ENCODE data around the gene C1QTNF12. TPM values are rescaled to one million over a fixed set of nuclear protein-coding genes. Genes with fewer than 3 reads are reported as not detected.
A peak's percentile ranks its signal among the peaks of the same experiment; 100 is the strongest.

Gene C1QTNF12
- total and polyA plus RNA-seq, 5 donors from 2014 or later, result 0.39 to 6.2 TPM; not detected in 3

GRCh38 chr1:1230656-1231399 lies 15.7 kb downstream of the C1QTNF12 start:
- Histone ChIP-seq H3K27ac (ENCODE audit: insufficient read depth, low read length, poor library complexity, severe bottlenecking) (peak overlapping the region; percentile 93), H3K36me3 (ENCODE audit: control insufficient read depth, insufficient read depth, low read length) (peaks cover 25% of the 10 kb centered on the region), H3K4me3 (ENCODE audit: low read depth, low read length) (peak overlapping the region; percentile 94), H3K4me1 (ENCODE audit: control insufficient read depth, insufficient read depth, low read length, poor library complexity, severe bottlenecking) (peaks cover 29% of the 10 kb centered on the region), H3K27me3 (ENCODE audit: control insufficient read depth, insufficient read depth, low read length) (no peaks in the 10 kb centered on the region), H3K9me3 (ENCODE audit: control insufficient read depth in 2 of 2, low read length in 2 of 2) (no peaks in the 10 kb centered on the region)
- Mint-ChIP-seq H3K9me3 (no peaks in the 10 kb centered on the region), H3K4me3 (peak overlapping the region; percentile 95 to 100 (median 96)), H3K27me3 (no peaks in the 10 kb centered on the region), H3K4me1 (peaks cover 0 to 54% (median 15%) of the 10 kb centered on the region in 4 donors), H3K36me3 (peaks cover 5% of the 10 kb centered on the region), H3K27ac (peak overlapping the region; percentile 80 to 96 (median 94))
- ATAC-seq (ENCODE audit: low read depth in 2 of 2), result no peak
- no peak for DNase-seq

- no peaks in the 10 kb centered on the region for H3K9me3 ChIP-seq (ENCODE audit: control insufficient read depth in 2 of 2, low read length in 2 of 2)
- H3K4me1 ChIP-seq (ENCODE audit: control insufficient read depth, insufficient read depth, low read length, poor library complexity, severe bottlenecking), result peaks cover 29% of the 10 kb centered on the region
- Mint-ChIP-seq H3K27me3 (no peaks in the 10 kb centered on the region), H3K27ac (peak overlapping the region in 2 of 3 donors; percentile 84 to 96), H3K9me3 (peaks cover 0 to 2% (median 0%) of the 10 kb centered on the region in 7 donors), H3K4me3 (peak overlapping the region; percentile 62 to 87 (median 78)), H3K36me3 (peaks cover 10% of the 10 kb centered on the region), H3K4me1 (peaks cover 0 to 54% (median 17%) of the 10 kb centered on the region in 4 donors)
- ATAC-seq (ENCODE audit: low read depth in 2 of 2) (no peak), DNase-seq (no peak)
- H3K27ac ChIP-seq (ENCODE audit: insufficient read depth, low read length, poor library complexity, severe bottlenecking), result no peak overlapping the region
- peaks cover 32% of the 10 kb centered on the region for H3K36me3 ChIP-seq (ENCODE audit: control insufficient read depth, insufficient read depth, low read length)
- no peaks in the 10 kb centered on the region for H3K27me3 ChIP-seq (ENCODE audit: control insufficient read depth, insufficient read depth, low read length)
- no peak overlapping the region for H3K4me3 ChIP-seq (ENCODE audit: low read depth, low read length)
These were observed 16.8 kb downstream of the C1QTNF12 start for GRCh38 chr1:1229770-1230169.

GRCh38 chr1:1228596-1229321 lies 17.8 kb downstream of the C1QTNF12 start:
- Histone ChIP-seq H3K9me3 (ENCODE audit: control insufficient read depth in 2 of 2, low read length in 2 of 2) (no peaks in the 10 kb centered on the region), H3K4me1 (ENCODE audit: control insufficient read depth, insufficient read depth, low read length, poor library complexity, severe bottlenecking) (peaks cover 29% of the 10 kb centered on the region), H3K36me3 (ENCODE audit: control insufficient read depth, insufficient read depth, low read length) (peaks cover 32% of the 10 kb centered on the region), H3K27ac (ENCODE audit: insufficient read depth, low read length, poor library complexity, severe bottlenecking) (no peak overlapping the region), H3K27me3 (ENCODE audit: control insufficient read depth, insufficient read depth, low read length) (no peaks in the 10 kb centered on the region), H3K4me3 (ENCODE audit: low read depth, low read length) (no peak overlapping the region)
- H3K4me3 Mint-ChIP-seq, result no peak overlapping the region
- H3K27ac Mint-ChIP-seq, result no peak overlapping the region
- ATAC-seq (ENCODE audit: low read depth in 2 of 2) (no peak), DNase-seq (no peak)
- H3K36me3 Mint-ChIP-seq, result peaks cover 7% of the 10 kb centered on the region
- H3K9me3 Mint-ChIP-seq, result peaks cover 0 to 2% (median 0%) of the 10 kb centered on the region in 7 donors
- H3K27me3 Mint-ChIP-seq, result no peaks in the 10 kb centered on the region
- peaks cover 0 to 46% (median 14%) of the 10 kb centered on the region in 4 donors for H3K4me1 Mint-ChIP-seq

GRCh38 chr1:1228187-1228586 lies 18.3 kb downstream of the C1QTNF12 start:
- H3K9me3 ChIP-seq (ENCODE audit: control insufficient read depth in 2 of 2, low read length in 2 of 2), result no peaks in the 10 kb centered on the region
- Mint-ChIP-seq H3K9me3 (peaks cover 0 to 2% (median 0%) of the 10 kb centered on the region in 7 donors), H3K4me3 (no peak overlapping the region), H3K36me3 (peaks cover 7% of the 10 kb centered on the region), H3K4me1 (peaks cover 0 to 42% (median 10%) of the 10 kb centered on the region in 4 donors), H3K27me3 (no peaks in the 10 kb centered on the region), H3K27ac (no peak overlapping the region)
- H3K27ac ChIP-seq (ENCODE audit: insufficient read depth, low read length, poor library complexity, severe bottlenecking), result no peak overlapping the region
- no peaks in the 10 kb centered on the region for H3K27me3 ChIP-seq (ENCODE audit: control insufficient read depth, insufficient read depth, low read length)
- no peak for ATAC-seq (ENCODE audit: low read depth in 2 of 2)
- peaks cover 27% of the 10 kb centered on the region for H3K4me1 ChIP-seq (ENCODE audit: control insufficient read depth, insufficient read depth, low read length, poor library complexity, severe bottlenecking)
- H3K36me3 ChIP-seq (ENCODE audit: control insufficient read depth, insufficient read depth, low read length), result peaks cover 35% of the 10 kb centered on the region
- DNase-seq, result no peak
- no peak overlapping the region for H3K4me3 ChIP-seq (ENCODE audit: low read depth, low read length)

GRCh38 chr1:1227386-1227785 lies 19.1 kb downstream of the C1QTNF12 start:
- H3K27me3 ChIP-seq (ENCODE audit: control insufficient read depth, insufficient read depth, low read length), result no peaks in the 10 kb centered on the region
- no peaks in the 10 kb centered on the region for H3K9me3 ChIP-seq (ENCODE audit: control insufficient read depth in 2 of 2, low read length in 2 of 2)
- no peak for ATAC-seq (ENCODE audit: low read depth in 2 of 2)
- no peak overlapping the region for H3K27ac Mint-ChIP-seq
- H3K27me3 Mint-ChIP-seq, result no peaks in the 10 kb centered on the region
- H3K4me3 ChIP-seq (ENCODE audit: low read depth, low read length), result no peak overlapping the region
- peak overlapping the region in 2 of 4 donors; percentile 11 to 35 for H3K4me3 Mint-ChIP-seq
- H3K4me1 ChIP-seq (ENCODE audit: control insufficient read depth, insufficient read depth, low read length, poor library complexity, severe bottlenecking), result peaks cover 21% of the 10 kb centered on the region
- no peak overlapping the region for H3K27ac ChIP-seq (ENCODE audit: insufficient read depth, low read length, poor library complexity, severe bottlenecking)
- H3K36me3 Mint-ChIP-seq, result peaks cover 13% of the 10 kb centered on the region
- H3K4me1 Mint-ChIP-seq, result peaks cover 0 to 42% (median 13%) of the 10 kb centered on the region in 4 donors
- peaks cover 43% of the 10 kb centered on the region for H3K36me3 ChIP-seq (ENCODE audit: control insufficient read depth, insufficient read depth, low read length)
- H3K9me3 Mint-ChIP-seq, result peaks cover 0 to 2% (median 0%) of the 10 kb centered on the region in 7 donors
- no peak for DNase-seq

- H3K27ac Mint-ChIP-seq, result peak overlapping the region in 1 of 3 donors; percentile 74
- peaks cover 21% of the 10 kb centered on the region for H3K4me1 ChIP-seq (ENCODE audit: control insufficient read depth, insufficient read depth, low read length, poor library complexity, severe bottlenecking)
- H3K36me3 ChIP-seq (ENCODE audit: control insufficient read depth, insufficient read depth, low read length), result peaks cover 47% of the 10 kb centered on the region
These were observed 19.8 kb downstream of the C1QTNF12 start for GRCh38 chr1:1226566-1227362.

GRCh38 chr1:1225913-1226312 lies 20.6 kb downstream of the C1QTNF12 start:
- Histone ChIP-seq H3K4me1 (ENCODE audit: control insufficient read depth, insufficient read depth, low read length, poor library complexity, severe bottlenecking) (peaks cover 20% of the 10 kb centered on the region), H3K4me3 (ENCODE audit: low read depth, low read length) (no peak overlapping the region), H3K9me3 (ENCODE audit: control insufficient read depth in 2 of 2, low read length in 2 of 2) (no peaks in the 10 kb centered on the region), H3K36me3 (ENCODE audit: control insufficient read depth, insufficient read depth, low read length) (peaks cover 53% of the 10 kb centered on the region), H3K27ac (ENCODE audit: insufficient read depth, low read length, poor library complexity, severe bottlenecking) (no peak overlapping the region), H3K27me3 (ENCODE audit: control insufficient read depth, insufficient read depth, low read length) (no peaks in the 10 kb centered on the region)
- Mint-ChIP-seq H3K27me3 (no peaks in the 10 kb centered on the region), H3K4me3 (peak overlapping the region in 3 of 4 donors; percentile 15 to 47 (median 38)), H3K27ac (no peak overlapping the region), H3K9me3 (peaks cover 0 to 2% (median 0%) of the 10 kb centered on the region in 7 donors), H3K4me1 (peaks cover 0 to 37% (median 11%) of the 10 kb centered on the region in 4 donors), H3K36me3 (peaks cover 15% of the 10 kb centered on the region)
- DNase-seq (no peak), ATAC-seq (ENCODE audit: low read depth in 2 of 2) (no peak)

More at GRCh38 chr1:1226566-1227362, 19.8 kb downstream of the C1QTNF12 start:
- H3K4me1 Mint-ChIP-seq, result peaks cover 0 to 42% (median 13%) of the 10 kb centered on the region in 4 donors
- no peaks in the 10 kb centered on the region for H3K27me3 ChIP-seq (ENCODE audit: control insufficient read depth, insufficient read depth, low read length)
- peaks cover 0 to 2% (median 0%) of the 10 kb centered on the region in 7 donors for H3K9me3 Mint-ChIP-seq
- no peak for DNase-seq
- no peak for ATAC-seq (ENCODE audit: low read depth in 2 of 2)
- H3K27ac ChIP-seq (ENCODE audit: insufficient read depth, low read length, poor library complexity, severe bottlenecking), result no peak overlapping the region
- H3K4me3 Mint-ChIP-seq, result peak overlapping the region in 2 of 4 donors; percentile 15 to 47
- H3K9me3 ChIP-seq (ENCODE audit: control insufficient read depth in 2 of 2, low read length in 2 of 2), result no peaks in the 10 kb centered on the region
- no peak overlapping the region for H3K4me3 ChIP-seq (ENCODE audit: low read depth, low read length)
- no peaks in the 10 kb centered on the region for H3K27me3 Mint-ChIP-seq
- peaks cover 13% of the 10 kb centered on the region for H3K36me3 Mint-ChIP-seq
